ENCODE measurements around the gene RNF224. TPM values are rescaled to one million over a fixed set of nuclear protein-coding genes. Genes with fewer than 3 reads are reported as not detected.
A peak's percentile ranks its signal among the peaks of the same experiment; 100 is the strongest.

Gene RNF224
- total RNA-seq, 1 donor from 2014 or later, result not detected

DNA sequence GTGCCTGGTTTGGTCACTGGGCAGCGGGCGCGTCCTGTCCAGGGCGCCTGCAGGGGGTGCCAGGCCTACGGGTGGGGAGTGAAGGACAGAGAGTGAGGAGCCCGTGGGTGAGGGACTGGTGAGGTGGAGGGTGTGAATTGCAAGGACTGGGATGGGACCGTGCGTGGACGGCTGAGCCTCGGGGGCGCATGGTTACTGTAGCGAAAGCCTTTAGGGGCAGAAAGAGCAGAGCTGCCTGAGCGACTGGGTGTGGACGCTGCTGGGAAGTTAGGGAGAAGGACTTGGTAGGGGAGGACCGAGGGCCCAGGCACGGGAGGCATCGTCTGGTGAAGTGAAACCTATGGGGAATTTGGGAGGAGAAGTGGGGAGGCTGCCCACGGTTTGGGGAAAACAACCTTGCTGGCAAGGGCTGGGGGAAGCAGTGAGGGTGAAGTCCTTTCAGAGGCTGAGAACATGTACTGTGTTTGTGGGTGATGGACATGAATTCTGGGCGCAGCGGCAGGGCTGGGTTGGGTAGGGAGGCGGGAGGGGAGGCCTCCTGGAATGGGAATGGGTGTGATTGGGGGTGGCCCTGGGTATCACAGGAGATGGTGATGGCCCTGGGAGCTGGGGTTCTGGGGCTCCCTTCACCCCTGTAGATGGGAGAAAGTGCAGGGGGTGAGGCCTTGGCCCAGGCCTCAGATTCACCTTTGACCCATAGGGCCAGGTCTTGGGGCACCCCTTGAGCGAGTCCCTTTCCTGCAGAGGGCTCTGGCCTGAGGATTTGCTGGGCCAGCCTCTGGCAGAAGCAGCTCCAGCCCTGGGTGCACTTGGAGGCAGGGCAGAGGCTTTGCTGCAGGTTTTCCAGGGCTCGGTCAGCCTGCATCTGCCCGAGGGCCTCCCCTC is 48.5 kb downstream of the RNF224 start:
- H3K4me3 Mint-ChIP-seq (ENCODE audit: unreplicated experiment), result peak overlapping the region; percentile 61
- Histone ChIP-seq H3K4me3 (ENCODE audit: insufficient read depth, low read depth, low read length) (no peak overlapping the region), H3K4me2 (ENCODE audit: low read length) (no peak overlapping the region), H3K9ac (ENCODE audit: low read length) (no peak overlapping the region), H3K27ac (ENCODE audit: low read depth, low read length) (no peak overlapping the region), H3K79me2 (ENCODE audit: insufficient read depth, low read length) (peaks cover 28% of the 10 kb centered on the region), H3K9me3 (ENCODE audit: insufficient read depth, low read depth, low read length) (no peaks in the 10 kb centered on the region), H3K4me1 (ENCODE audit: insufficient read depth, low read length) (peaks cover 26% of the 10 kb centered on the region), H3K27me3 (ENCODE audit: insufficient read depth, low read length) (no peaks in the 10 kb centered on the region), H2AFZ (ENCODE audit: low read depth, low read length) (no peak overlapping the region), H4K20me1 (ENCODE audit: insufficient read depth, low read length) (peaks cover 51% of the 10 kb centered on the region), H3K36me3 (ENCODE audit: insufficient read depth, low read length) (no peaks in the 10 kb centered on the region)
- H3K36me3 Mint-ChIP-seq (ENCODE audit: low read depth, unreplicated experiment), result peaks cover 3% of the 10 kb centered on the region
- peaks cover 4% of the 10 kb centered on the region for H3K4me1 Mint-ChIP-seq (ENCODE audit: low read depth, unreplicated experiment)
- DNase-seq (ENCODE audit: low read depth) (no peak), FAIRE-seq (no peak)
- H3K9me3 Mint-ChIP-seq (ENCODE audit: unreplicated experiment), result no peaks in the 10 kb centered on the region
- no peaks in the 10 kb centered on the region for H3K27me3 Mint-ChIP-seq (ENCODE audit: low read depth, unreplicated experiment)
- peak overlapping the region; percentile 12 for H3K27ac Mint-ChIP-seq (ENCODE audit: unreplicated experiment)
- TF ChIP-seq, protein P1, sequence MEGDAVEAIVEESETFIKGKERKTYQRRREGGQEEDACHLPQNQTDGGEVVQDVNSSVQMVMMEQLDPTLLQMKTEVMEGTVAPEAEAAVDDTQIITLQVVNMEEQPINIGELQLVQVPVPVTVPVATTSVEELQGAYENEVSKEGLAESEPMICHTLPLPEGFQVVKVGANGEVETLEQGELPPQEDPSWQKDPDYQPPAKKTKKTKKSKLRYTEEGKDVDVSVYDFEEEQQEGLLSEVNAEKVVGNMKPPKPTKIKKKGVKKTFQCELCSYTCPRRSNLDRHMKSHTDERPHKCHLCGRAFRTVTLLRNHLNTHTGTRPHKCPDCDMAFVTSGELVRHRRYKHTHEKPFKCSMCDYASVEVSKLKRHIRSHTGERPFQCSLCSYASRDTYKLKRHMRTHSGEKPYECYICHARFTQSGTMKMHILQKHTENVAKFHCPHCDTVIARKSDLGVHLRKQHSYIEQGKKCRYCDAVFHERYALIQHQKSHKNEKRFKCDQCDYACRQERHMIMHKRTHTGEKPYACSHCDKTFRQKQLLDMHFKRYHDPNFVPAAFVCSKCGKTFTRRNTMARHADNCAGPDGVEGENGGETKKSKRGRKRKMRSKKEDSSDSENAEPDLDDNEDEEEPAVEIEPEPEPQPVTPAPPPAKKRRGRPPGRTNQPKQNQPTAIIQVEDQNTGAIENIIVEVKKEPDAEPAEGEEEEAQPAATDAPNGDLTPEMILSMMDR (IDR thresholded peaks at IDR 0.05; ENCODE audit: insufficient read depth, low read depth, low read length), result no peak
- no peak for TF ChIP-seq EZH2 (IDR thresholded peaks at IDR 0.05; ENCODE audit: insufficient read depth, low read length)

DNA sequence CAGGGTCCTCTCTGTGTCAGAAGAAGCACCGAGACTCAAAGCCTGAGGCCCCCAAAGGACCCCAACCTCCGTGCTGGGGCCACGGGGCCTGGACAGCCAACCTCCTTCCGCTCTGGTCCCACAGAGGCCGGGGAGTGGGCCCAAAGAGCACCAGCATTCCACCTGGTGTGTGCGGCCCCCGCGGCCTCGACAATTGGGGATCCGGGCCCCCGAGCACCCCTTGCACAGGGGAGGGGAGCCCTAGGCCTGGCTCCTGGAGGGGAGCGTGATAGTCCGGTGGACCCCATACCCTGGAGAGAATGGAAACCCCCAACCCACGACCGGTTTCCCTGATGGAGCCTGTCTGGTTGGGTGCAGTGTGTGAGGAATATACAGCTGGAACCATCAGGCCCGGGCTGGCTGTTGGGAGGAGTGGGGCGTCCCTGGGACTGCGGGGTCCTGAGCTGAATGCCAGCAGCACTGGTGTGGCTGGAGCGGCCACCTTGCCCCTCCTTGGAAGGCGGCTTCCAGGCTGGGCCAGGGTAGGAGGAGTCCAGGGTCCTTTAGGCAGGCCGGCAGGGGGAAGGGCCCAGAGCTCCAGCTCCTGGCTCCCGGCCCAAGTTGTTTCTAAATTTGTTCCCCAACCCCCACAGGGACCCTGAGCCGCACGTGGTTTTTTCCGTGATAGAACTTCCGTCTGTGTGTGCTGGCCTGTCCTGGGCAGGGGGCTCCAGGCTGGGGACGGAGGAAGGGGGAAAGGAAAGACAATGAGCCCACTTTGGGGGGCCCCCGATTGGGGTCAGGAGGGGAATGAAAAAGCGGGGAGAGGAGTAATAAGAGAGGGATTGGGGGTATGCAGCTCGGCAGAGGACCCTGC is 49.4 kb downstream of the RNF224 start:
- Mint-ChIP-seq H3K4me1 (ENCODE audit: low read depth, unreplicated experiment) (no peaks in the 10 kb centered on the region), H3K27ac (ENCODE audit: unreplicated experiment) (no peak overlapping the region), H3K9me3 (ENCODE audit: unreplicated experiment) (no peaks in the 10 kb centered on the region), H3K4me3 (ENCODE audit: unreplicated experiment) (peak overlapping the region; percentile 77), H3K27me3 (ENCODE audit: low read depth, unreplicated experiment) (no peaks in the 10 kb centered on the region), H3K36me3 (ENCODE audit: low read depth, unreplicated experiment) (no peaks in the 10 kb centered on the region)
- H3K36me3 ChIP-seq (ENCODE audit: insufficient read depth, low read length), result no peaks in the 10 kb centered on the region
- peaks cover 32% of the 10 kb centered on the region for H3K4me1 ChIP-seq (ENCODE audit: insufficient read depth, low read length)
- no peaks in the 10 kb centered on the region for H3K27me3 ChIP-seq (ENCODE audit: insufficient read depth, low read length)
- peak overlapping the region; percentile 50 for H3K27ac ChIP-seq (ENCODE audit: low read depth, low read length)
- H4K20me1 ChIP-seq (ENCODE audit: insufficient read depth, low read length), result peaks cover 50% of the 10 kb centered on the region
- H3K4me2 ChIP-seq (ENCODE audit: low read length), result peak overlapping the region; percentile 93
- H3K4me3 ChIP-seq (ENCODE audit: insufficient read depth, low read depth, low read length), result peak overlapping the region; percentile 73
- TF ChIP-seq, protein P1 (IDR thresholded peaks at IDR 0.05; ENCODE audit: insufficient read depth, low read depth, low read length), result no peak
- TF ChIP-seq EZH2 (IDR thresholded peaks at IDR 0.05; ENCODE audit: insufficient read depth, low read length), result no peak
- H2AFZ ChIP-seq (ENCODE audit: low read depth, low read length), result no peak overlapping the region
- no peak for FAIRE-seq
- H3K79me2 ChIP-seq (ENCODE audit: insufficient read depth, low read length), result peaks cover 28% of the 10 kb centered on the region
- DNase-seq (ENCODE audit: low read depth), result peak; percentile 12
- H3K9ac ChIP-seq (ENCODE audit: low read length), result peak overlapping the region; percentile 74
- no peaks in the 10 kb centered on the region for H3K9me3 ChIP-seq (ENCODE audit: insufficient read depth, low read depth, low read length)
